HG03103 (cell line): Measurements from ENCODE around the gene MC1R.
"Not testable (repeated sequence)": the region's sequence is repeated elsewhere in the genome, so short reads cannot be mapped to it uniquely, and the experiment has no call there.

Experiments
- ATAC-seq: cut with Tn5 transposase; IDR thresholded peaks from one replicate; pipeline ENCODE4 v1.9.1; 2021; ENCODE audit warnings: low read depth; ENCODE audit not compliant: unreplicated experiment

MC1R gene

DNA sequence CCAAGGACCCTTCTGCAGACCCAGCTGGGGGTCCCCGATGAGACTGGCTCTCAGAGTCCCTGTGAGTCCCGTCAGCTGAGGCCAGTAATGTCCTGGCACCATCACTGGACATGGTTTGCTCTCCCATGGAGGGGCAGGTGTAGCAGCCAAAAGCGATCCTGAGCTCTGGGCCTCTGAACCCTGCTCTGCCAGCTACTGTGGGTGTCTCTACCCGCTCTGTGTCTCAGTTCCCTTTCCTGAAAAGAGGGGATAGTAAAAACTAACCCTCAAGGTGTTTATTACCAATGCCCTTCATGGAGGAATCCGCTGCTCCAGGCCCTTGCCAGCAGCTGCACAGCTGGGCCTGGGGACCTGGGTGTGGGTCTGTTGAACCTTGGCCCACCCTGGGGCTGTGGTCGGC, 13.3 kb downstream of the MC1R start:
- no peak for ATAC-seq

DNA sequence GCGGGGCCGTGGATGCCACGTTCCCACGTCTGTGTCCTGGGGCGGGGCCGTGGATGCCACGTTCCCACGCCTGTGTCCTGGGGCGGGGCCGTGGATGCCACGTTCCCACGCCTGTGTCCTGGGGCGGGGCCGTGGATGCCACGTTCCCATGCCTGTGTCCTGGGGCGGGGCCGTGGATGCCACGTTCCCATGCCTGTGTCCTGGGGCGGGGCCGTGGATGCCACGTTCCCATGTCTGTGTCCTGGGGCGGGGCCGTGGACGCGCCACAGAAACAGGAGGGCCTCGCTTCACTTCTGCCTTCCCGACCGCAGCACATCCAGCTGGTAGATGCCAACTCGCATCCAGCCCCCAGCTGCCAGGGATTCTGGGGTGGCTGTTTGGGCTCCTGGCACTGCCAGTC, 15.4 kb downstream of the MC1R start:
- ATAC-seq, result not testable (repeated sequence)

DNA sequence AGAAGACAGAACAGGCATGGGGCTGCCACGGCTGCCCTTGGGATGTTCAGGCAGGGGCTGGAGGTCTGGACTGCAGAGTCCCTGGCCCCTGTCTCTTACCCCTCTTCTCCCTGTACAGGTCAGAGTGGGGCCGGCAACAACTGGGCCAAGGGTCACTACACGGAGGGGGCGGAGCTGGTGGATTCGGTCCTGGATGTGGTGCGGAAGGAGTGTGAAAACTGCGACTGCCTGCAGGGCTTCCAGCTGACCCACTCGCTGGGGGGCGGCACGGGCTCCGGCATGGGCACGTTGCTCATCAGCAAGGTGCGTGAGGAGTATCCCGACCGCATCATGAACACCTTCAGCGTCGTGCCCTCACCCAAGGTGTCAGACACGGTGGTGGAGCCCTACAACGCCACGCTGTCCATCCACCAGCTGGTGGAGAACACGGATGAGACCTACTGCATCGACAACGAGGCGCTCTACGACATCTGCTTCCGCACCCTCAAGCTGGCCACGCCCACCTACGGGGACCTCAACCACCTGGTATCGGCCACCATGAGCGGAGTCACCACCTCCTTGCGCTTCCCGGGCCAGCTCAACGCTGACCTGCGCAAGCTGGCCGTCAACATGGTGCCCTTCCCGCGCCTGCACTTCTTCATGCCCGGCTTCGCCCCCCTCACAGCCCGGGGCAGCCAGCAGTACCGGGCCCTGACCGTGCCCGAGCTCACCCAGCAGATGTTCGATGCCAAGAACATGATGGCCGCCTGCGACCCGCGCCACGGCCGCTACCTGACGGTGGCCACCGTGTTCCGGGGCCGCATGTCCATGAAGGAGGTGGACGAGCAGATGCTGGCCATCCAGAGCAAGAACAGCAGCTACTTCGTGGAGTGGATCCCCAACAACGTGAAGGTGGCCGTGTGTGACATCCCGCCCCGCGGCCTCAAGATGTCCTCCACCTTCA, 16.2 kb downstream of the MC1R start:
- no peak for ATAC-seq

DNA sequence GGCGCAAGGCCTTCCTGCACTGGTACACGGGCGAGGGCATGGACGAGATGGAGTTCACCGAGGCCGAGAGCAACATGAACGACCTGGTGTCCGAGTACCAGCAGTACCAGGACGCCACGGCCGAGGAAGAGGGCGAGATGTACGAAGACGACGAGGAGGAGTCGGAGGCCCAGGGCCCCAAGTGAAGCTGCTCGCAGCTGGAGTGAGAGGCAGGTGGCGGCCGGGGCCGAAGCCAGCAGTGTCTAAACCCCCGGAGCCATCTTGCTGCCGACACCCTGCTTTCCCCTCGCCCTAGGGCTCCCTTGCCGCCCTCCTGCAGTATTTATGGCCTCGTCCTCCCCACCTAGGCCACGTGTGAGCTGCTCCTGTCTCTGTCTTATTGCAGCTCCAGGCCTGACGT, 17.0 kb downstream of the MC1R start:
- ATAC-seq, result not testable (repeated sequence)

DNA sequence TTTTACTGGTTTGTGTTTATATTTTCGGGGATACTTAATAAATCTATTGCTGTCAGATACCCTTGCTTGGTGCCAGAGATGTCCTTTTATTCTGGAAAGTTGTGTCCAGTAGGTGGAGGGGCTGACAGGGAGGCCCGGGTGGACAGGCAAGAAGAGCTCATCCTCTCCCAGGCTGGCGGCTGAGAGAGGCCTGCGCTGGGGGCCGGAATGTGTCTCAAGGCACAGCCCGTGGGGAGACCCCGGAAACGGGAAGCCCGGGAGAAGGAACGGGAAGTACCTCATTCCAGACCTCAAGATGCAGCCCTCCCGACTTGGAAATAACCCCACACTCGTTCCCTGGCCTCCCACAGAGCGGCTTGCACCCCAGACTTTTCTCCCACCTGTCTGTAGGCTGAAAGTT, 17.4 kb downstream of the MC1R start:
- ATAC-seq, result no peak

DNA sequence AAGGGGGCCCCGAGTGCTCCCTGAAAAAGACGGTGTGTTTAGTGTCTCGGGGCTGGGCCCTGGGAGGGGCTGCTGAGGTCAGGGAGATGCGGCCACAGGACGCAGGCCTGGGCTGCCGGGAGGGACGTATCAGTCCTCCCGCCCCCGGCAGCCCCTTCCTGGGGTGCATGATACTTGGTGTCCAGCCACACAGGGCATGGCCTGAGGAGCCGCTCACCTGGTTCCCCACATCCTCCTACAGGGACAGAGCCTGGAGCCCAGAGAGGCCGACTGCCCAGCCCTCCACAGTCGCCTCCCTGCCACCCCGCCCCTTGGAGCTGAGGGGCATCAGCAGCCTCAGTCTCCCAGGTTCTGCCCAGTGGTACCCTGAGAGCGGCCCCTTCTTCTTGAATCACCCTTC, 17.8 kb downstream of the MC1R start:
- ATAC-seq, result no peak

DNA sequence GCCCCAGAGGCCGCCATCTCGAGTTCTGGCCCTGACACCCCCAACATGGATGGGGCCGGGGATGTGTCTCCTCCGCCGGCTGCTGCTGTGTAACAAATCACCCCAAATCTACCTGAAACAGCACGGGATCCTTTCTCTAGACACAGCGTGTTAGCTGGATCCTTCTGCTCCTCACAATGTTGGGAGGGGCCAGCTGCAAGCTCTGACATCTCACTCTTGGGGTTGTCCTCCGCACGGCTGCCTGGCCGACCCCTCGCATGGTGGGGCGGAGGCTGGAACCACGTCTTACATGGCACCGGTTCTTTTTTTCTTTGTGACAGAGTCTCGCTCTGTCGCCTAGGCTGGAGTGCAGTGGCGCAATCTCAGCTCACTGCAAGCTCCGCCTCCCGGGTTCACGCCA, 18.3 kb downstream of the MC1R start:
- no peak for ATAC-seq

DNA sequence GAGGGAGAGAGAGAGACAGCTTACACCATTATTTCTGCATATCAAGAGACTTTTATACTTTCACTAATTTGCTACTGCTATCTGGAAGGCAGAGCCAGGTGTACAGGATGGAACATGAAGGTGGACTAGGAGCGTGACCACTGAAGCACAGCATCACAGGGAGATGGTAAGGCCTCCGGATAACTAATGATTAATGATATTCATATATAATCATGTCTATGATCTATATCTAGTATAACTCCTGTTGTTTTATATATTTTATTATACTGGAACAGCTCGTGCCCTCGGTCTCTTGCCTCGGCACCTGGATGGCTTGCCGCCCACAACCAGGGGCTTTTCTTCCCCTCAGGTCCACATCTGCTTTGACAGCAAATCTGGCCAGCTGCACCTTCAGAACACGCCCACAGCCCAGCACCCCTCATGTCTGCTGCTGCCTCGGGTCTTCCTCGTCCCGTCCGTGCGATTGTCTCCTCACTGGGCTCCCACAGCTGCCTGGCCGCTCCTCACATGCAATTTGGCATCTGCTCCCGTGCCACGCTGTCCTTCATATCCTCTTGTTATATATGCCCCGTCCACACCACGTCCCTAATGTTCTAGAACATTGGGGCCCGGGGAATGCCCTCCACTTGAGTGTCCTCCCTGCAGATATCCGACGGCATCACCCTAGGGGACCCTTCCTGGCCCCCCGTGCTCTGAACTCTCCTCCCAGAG, 19.7 kb downstream of the MC1R start:
- no peak for ATAC-seq

DNA sequence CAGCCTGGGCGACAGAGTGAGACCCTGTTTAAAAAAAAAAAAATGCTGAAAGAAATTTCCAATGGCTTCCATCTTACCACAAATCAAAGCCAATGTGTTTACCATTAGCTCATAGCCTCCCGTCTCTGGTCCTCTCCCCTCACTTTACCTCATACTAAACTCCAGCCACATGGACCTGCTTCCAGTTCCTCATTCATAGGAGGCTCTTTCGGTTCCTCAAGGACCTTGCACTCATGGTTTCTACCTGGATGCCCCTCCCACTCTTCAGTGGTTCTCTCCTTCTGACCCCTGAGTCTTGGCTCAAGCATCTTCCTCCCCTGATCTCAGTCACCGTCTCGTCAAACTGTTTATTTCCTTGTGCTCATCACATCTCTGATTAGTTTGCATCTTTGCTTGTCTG, 26.1 kb downstream of the MC1R start:
- ATAC-seq, result no peak

DNA sequence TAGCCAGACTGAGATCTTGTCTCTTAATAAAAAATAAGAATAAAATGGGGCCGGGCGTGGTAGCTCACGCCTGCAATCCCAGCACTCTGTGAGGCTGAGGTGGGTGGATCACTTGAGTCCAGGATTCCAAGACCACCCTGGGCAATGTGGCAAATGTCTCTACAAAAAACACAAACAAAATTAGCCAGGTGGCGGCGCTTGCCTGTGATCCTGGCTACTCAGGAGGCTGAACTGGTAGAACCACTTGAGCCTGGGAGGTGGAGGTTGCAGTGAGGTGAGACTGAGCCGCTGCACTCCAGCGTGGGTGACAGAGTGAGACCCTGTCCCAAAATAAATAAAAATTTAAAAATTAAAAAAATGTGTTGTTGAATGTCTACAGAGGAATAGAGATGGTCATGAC, 27.0 kb downstream of the MC1R start:
- ATAC-seq, result no peak

DNA sequence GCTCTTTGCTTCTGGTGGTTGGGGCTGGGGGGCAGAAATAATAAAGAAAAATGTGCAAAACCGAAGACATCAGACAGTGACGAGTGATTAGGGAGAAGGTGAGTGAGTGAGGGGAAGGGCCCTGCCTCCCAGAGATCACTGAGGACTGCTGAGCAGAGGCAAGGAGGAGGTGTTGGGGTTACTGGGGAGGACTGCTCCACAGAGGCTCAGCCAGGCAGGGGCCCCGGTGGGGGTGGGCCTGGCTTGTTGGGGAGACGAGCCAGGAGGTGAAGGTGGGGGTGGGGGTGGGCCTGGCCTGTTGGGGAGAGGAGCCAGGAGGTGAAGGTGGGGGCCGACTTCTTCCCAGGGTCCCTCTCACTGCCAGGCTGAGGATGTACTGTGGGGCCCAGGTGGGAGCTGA, 27.9 kb downstream of the MC1R start:
- no peak for ATAC-seq

DNA sequence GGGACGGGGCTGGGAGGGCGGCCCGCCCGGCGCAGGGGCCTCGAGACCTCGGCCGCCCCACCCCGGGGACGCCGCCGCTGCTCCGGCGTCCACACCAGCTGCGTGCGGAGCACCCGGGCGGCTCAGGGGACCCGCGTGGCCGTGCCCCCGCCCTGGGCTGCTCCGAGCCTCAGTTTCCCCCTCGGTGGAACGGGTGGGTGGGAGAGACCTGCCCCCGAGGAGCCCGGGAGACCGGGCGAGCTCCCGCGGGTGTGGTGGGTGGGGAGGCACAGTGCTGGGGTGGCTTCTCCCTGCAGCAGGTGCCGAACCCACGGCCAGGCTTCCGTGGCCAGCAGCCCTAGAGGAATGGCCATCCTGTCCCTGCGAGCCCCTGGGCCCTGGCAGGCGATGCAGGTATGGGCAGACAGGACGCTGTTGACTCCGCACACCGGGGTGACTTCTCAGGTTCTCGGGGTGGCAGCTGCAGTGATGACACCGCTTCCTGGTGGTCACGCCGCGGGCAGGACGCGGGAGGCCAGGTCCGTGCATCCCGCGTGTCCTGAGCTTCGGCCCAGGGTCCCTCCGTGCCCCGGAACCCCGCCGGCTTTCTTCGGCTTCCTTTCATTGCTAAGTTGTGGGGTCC, 30.6 kb downstream of the MC1R start:
- no peak for ATAC-seq

DNA sequence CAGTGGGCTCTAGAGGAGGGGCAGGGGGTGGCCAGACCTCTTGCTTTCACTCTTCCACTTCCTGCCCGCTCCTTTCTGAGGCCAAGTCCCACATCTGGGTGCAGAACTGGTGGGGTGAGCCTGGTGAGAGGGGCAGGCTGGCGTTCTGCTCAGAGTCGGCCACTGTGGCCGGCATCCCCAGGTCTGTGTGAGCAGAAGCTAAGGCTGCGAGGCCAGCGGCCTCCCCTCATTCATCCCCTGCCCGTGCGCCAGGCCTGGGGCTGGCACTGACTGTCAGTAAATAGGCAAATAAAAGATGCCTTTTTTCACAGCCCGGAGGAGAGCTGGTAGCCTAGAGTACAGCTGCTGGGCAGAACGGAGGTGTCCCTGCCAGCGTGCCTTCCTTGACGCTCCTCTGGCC, 31.1 kb downstream of the MC1R start:
- ATAC-seq, result no peak

DNA sequence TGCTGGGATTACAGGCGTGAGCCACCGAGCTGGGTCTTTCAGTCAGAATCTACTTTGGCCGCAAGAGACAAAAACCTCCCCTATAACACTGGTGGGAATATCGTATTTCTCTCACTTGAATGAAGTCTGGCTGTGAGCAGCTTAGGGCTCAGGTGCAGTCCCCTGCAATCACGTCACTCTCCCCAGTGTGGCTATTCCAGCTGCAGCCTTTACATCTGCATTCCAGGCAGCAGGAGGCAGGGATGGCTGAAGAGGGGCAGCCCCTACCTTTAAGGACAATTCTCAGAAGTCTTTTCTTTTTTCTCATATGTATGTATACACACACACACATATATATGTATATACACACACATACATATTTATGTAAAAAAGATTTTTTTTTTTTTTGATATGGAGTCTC, 32.8 kb downstream of the MC1R start:
- ATAC-seq, result no peak

DNA sequence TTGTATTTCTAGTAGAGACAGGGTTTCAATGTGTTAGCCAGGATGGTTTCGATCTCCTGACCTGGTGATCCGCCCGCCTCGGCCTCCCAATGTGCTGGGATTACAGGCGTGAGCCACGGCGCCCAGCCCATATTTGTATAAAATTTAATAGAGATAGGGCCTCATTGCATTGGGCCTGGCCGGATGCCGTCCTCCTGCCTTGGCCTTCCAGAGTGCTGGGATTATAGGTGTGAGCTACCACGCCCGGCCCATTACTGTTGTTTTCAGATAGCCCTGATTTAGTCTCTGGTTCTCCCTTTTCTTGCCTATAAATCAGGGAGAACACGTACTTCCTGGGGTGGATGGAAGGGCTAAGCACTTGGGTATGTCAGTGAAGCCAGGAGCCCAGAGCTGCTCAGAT, 33.4 kb downstream of the MC1R start:
- ATAC-seq, result no peak

DNA sequence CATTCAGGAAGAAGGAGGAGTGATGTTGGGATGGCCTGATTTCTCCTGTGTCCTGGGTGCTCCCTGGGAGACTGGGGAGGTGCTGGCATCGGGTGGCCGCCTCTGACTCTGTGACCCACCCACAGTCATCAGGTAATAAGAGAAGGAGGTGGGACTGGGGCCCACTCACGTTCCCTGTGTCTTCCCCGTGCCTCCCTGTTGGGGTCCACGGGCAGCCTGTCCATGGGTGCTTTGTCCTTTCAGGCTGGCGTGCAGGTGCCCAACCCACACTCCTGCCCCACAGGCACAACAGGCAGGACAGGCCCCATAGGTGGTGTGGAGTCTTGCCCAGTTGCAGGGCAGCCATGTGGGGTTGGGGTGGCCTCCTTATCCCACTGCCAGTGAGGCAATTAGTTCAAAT, 33.9 kb downstream of the MC1R start:
- no peak for ATAC-seq

DNA sequence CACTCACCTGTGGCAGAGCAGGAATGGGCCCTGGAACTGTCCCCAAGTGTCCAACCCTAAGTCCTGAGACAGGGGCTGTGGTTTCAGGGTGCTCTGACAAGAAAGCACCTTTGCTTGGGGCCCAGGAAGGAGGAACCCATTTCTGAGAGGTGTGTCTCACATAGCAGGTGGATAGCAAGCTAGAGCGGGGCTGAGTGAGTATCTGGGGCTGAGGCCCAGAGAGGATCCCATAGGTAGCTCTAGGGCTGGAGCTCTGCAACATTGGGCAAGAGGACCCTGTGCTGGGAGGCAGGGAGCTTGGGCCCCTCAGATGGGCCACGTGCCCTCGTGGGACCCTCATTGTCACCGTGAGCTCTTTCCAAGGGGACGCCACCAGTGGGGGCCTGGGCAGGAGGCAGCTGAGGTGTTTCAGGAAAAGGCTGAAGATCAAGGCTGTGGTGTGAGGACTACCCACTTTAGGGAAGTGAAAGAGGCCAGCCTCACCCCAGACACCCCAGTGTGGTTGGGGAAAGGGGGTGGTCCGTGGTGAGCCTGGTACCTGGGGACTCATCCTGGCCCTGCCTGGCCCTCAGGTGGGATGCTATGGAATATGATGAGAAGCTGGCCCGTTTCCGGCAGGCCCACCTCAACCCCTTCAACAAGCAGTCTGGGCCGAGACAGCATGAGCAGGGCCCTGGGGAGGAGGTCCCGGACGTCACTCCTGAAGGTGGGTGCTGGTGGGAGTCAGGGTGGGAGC, 35.2 kb downstream of the MC1R start:
- no peak for ATAC-seq

DNA sequence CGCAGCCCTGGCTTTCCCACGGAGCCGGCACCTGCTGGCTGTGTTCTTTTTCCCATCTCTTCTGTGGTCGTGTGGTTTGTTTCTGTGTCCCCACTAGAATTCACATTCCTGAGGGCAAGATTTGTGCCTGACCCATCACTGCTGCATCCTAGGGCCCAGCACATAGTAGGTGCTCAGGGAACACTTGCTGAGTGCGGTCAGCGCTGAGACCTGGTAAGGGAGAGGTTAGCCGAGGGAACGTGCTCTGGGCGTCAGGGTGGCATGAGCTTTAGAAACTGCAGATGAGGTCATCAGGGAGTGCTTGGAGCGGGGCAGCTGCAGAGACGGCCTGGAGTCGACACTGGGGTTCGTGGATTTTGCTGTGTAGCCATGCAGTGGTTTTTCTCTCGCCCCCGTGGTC, 35.8 kb downstream of the MC1R start:
- no peak for ATAC-seq

DNA sequence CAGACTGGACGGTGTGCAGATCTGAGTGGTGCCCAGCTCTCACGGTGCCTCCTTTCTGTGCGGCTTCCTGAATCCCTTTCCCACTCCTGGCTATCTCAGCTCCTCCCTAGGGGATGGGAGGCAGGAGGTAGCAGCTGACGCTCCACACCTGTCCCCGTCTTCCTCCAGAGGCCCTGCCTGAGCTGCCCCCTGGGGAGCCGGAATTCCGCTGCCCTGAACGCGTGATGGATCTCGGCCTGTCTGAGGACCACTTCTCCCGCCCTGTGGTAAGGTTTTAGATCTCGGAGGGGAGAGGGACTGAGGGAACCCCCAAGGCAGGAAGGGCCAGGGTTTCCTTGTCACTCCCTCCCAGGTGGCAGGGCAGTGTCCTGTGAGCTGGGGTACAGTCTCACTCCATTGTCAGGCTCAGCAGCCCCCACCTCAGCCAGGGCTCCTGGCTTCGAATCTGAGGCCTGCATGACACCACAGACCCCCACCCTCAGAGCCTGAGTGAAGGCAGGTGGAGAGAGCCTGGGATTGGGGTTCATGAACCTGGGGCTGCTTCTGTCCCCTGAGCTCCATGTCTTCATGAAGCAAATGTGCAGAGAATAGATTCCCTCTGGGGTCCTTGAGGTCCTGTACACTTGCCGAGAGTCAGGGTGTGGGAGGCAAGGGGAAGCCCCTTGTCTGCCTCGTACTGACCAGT, 36.5 kb downstream of the MC1R start:
- no peak for ATAC-seq

DNA sequence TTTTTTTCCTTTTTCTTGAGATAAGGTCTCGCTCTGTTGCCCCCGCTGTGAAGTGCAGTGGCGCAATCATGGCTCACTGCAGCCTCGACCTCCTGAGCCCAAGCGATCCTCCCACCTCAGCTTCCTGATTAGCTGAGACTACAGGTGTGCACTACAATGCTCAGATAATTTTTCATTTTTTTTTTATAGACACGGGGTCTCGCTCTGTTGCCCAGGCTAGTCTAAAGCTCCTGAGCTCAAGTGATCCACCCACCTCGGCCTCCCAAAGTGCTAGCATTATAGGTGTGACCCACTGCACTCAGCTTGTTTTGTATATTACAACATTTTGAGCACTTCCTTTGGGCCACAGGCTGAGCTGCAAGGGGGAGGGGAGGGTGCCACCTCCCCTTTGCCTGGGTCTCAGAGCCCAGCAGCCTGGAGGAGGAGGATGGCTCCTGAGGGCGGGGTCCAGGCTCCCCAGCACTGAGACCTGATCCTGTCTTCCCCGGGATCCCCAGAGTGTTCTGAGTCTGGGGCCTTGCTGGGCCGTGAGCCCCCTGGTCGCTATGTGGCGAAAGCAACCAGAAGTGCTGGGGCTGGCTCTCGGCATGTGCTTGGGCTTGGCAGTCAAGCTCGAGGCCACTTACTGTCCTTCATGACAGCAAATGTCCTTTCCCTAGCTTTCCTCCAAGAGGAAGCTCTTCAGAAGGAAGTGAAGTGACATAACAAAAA, 38.0 kb downstream of the MC1R start:
- no peak for ATAC-seq
